Stimulated activated CD4-positive, alpha-beta T cell treated with anti-CD3 and anti-CD28 coated beads, Interleukin-2, amount 100 ng/mL, for 48 hours (primary cell): ENCODE results near the gene ACTN4.

ENCODE experiments used
- DNase-seq, 2 donors: peaks; one replicate each; pipeline ENCODE4 v3.0.0-alpha.2; 2020

ACTN4 gene

DNA sequence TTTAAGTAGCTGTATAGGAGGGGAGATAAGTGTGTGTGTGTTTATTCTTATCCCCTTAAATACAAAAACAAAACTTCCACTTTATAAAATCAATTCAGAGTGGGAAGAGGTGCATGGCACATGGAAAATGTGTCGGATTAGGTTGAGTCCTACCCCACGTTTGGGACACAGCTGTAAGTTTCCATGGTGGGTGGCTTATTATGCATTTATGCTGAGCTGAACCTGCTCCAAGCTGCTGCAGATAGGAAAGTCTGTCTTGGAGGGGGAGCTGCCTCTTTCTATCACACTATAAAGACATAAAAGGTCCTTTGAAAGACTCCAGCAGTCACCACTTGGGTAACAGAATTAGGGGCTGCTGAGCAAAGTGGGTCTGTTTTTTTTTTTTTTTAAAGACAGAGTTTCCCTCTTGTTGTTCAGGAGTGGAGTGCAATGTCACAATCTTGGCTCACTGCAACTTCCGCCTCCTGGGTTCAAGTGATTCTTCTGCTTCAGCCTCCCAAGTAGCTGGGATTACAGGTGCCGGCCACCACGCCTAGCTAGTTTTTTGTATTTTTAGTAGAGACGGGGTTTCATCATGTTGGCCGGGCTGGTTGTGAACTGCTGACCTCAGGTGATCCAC is 15.2 kb downstream of the ACTN4 start:
- DNase-seq, result no peak

GRCh38 chr19:38663156-38663651 is 15.8 kb downstream of the ACTN4 start:
- DNase-seq, result no peak

GRCh38 chr19:38663957-38664502 is 16.6 kb downstream of the ACTN4 start:
- no peak for DNase-seq

GRCh38 chr19:38664503-38665211 is 17.2 kb downstream of the ACTN4 start:
- no peak for DNase-seq

GRCh38 chr19:38665219-38665931 is 17.9 kb downstream of the ACTN4 start:
- DNase-seq, result no peak

- DNase-seq, result no peak
Measured at GRCh38 chr19:38665950-38666662, 18.7 kb downstream of the ACTN4 start.

GRCh38 chr19:38666663-38667511 is 19.4 kb downstream of the ACTN4 start:
- no peak for DNase-seq

DNA sequence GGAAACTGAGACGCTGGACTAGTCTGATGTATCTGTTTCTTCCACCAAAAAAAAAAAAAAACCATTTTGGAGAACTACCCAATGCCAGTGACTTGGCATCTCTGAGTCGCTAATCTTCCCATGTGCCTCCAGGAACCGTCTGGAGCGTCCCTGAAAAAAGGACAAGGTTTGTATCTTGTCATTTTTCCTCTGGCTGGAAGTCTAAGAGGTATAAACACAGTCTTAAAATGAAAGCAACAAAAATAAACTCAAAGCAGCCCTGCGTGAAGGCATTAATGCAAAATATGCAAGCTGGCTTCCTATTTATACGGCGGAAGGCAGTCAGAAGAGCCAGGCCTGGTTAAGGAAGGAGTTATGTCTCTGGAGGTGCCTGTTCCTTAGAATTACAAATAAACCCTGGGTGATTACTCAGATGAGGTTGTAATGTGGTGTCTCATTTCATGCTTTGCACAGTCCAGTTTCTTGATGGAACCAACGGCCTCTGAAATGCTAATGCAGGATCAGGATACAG is 20.3 kb downstream of the ACTN4 start:
- DNase-seq, result no peak

DNA sequence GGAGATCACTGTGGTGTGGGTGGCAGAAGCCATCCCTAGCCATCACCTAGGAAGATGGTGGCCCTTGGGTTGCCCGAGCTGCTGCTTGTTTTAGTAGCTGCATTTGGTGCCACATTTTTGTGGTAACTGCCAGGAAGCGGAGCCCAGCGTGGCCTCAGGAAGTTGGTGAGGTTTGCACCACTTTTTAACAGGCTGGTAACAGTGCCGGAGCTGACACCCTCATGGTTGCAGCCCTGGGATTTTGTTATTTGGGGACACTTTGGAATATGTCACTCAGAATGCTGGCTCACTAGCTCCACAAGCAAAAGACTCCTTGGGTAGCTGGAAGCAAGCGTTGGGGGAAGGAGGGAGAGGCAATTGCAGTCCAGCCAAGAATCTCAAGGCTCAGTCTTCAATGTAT is 22.1 kb downstream of the ACTN4 start:
- no peak for DNase-seq

- DNase-seq, result no peak
Measured at GRCh38 chr19:38670921-38671398, 23.5 kb downstream of the ACTN4 start.

- no peak for DNase-seq
Measured at GRCh38 chr19:38671654-38672053, 24.2 kb downstream of the ACTN4 start.

DNA sequence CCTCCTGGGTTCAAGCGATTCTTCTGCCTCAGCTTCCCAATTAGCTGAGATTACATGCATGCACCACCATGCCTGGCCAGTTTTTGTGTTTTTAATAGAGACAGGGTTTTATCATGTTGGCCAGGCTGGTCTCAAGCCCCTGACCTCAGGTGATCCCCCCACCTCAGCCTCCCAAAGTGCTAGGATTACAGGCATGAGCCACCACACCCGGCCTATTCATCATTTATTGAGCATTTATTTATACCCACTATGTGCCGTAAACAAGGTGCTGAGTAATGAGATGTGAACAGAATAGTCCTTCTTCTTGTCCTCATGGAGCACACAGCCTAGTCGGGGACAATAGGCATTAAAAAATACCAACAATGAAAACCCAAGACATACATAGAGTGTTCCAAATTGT is 25.6 kb downstream of the ACTN4 start:
- no peak for DNase-seq

DNA sequence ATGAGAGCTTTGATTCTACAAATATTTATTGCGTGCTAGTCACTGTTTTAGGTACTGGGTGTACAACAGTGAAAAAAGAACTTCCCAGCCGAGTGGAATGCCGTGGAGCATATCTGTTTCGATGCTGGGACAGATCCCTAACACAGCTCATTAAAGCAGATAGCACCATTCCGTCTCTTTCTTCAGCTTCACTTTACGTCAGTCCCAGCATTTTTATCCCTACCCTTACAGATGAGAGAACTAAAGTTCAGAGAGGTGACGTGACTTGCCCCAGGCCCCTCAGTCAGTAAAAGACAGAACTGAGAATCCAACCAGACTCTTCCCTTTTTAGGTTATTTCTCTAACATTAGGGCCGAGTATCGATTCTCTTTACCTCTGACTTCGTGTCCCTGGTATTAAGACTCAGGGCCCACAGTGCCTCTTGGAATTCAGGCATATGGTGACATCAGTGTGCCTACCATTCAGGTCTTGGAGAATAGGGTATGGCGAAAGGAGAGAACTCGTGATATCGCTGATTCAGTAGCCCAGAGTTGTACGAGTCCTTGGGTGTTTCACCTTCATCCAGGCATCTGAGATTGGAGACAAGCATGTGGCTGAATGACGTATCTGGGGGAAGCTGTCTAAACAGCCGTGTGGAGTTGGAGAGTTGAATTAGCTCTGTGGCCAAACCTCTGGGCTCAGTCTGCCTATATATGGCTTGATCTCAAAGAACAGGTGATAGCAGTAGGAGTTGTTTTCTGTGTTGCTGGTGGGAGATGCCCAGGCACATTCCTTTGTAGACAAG is 27.1 kb downstream of the ACTN4 start:
- DNase-seq, result no peak

GRCh38 chr19:38675611-38676010 is 28.2 kb downstream of the ACTN4 start:
- DNase-seq, result no peak

DNA sequence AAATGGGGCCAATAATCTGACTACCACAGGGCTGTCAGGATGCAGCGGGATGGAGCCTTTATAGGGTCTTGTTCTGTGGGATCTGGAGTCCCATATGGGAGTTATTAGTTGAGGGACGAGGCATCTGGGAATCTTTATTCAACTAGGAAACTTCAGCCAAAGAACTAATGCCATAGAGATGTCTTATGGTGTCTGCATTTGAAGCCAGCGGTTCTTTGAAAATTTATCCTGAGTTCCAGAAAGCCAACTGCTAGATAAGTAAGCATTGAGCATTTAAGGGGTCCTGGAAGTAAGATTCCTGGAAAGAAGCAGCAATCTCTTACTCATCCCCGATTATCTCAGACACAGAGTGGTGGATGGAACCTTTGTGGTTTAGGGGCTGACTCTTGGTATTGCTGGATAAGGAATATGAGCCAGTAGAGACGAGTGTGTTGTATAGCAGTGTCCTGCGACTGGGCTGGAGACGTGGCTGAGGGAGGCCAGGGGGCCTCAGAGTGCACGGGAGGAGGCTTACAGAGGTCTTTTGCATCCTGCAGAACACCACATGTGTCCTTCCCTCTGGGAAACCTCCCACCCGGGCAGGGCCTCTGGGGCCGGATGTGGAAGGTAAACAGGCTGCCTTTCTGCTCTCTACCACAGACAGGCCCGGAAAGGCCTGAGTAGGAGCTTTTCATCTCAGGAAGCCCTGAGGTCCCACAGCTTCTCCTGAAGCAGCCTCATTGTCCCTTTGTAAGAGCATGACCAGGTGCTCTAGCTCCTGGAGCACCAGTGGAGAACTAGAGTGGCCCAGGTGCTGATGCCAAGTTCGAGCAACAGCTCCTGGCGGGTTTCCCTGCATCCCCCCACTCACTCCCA is 28.8 kb downstream of the ACTN4 start:
- DNase-seq, result no peak

DNA sequence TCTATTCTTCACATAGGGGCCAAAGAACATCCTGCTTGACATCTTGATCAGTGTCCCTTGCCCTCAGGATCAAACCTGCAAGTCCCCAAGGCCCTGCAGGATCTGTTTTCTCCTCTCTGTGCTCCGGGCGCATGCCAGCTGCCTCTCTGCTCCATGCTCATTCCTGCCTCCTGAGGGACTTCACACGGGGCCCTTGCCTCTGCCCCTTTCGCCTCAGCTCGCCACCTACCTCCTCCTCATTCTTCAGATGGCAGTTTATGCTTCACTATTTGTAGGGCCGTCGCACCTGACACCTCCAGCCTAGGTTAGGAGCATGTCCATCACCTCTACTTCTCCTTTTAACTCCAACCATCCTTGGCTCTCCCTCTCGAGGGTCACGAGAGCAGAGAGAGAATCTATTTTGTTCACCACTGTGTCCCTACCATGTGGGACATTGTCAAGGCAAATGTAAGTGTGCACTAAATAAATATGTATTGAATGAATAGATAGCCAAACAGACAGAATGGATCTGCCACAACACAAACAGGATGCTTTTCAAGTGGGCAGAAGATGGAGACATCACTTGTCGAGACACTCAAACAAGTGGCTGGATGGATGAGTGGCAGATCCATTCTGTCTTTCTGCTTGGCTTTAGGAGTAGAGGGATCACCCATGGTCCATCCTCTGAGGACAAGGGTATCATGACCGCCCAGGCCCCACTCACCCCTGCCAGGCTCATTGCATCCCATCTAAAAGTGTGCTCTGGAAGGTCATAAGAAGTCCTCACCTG is 29.6 kb downstream of the ACTN4 start:
- no peak for DNase-seq

DNA sequence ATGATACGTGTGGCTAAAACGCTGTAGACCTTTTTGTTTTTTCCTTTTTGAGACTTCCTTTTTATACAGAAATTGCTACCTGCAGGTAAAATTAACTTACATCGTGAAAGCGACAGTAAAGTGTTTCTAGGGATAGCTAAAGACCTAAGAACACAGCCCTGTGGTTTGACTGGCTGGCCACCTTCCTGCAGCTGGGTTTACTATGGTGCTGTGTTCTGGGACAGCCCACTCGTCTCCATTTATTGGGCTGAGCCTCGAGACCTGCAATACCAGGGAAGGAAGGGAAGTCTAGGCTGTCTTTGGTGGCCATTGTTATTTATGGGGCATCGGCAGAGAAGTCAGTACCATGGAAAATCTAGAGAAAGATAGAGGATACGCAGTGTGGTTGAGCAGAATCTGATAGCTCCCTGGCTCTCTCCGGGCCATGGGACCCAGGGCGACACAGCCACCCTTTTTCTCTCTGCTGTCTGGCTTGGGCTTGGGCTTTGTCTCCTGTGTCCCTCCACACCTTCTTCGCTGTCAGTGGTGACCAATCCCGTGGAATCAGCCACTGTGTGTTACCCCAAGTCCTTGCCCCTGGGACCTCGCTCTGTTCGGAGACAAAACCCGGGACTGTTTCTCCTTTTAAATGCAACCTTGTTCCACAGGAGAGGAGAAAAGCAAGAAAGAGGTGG is 30.9 kb downstream of the ACTN4 start:
- no peak for DNase-seq

GRCh38 chr19:38678891-38679494 is 31.5 kb downstream of the ACTN4 start:
- DNase-seq, result no peak
